Activated CD4-positive, alpha-beta T cell treated with anti-CD3 and anti-CD28 coated beads, Interleukin-2, amount 10 ng/mL, durations not matched to agents 24 days and 14 days (primary cell): Measurements from ENCODE around the gene TANK. TPM values are rescaled to one million over a fixed set of nuclear protein-coding genes. Genes with fewer than 3 reads are reported as not detected.
A peak's percentile ranks its signal among the peaks of the same experiment; 100 is the strongest.
"Not testable (repeated sequence)": the region's sequence is repeated elsewhere in the genome, so short reads cannot be mapped to it uniquely, and the experiment has no call there.

Experiments
- DNase-seq: peaks from one replicate; pipeline ENCODE4 v3.0.0; 2022
- H3K27ac Mint-ChIP-seq: one replicate; pipeline ENCODE4 v1.8.0; 2022; ENCODE audit warnings: mild to moderate bottlenecking, mixed read lengths
- H3K27me3 Mint-ChIP-seq: one replicate; pipeline ENCODE4 v1.8.0; 2022; ENCODE audit warnings: mixed read lengths
- H3K36me3 Mint-ChIP-seq: one replicate; pipeline ENCODE4 v1.8.0; 2022; ENCODE audit warnings: low read depth, mild to moderate bottlenecking, mixed read lengths
- H3K4me1 Mint-ChIP-seq: one replicate; pipeline ENCODE4 v1.8.0; 2021; ENCODE audit warnings: mixed read lengths
- H3K4me3 Mint-ChIP-seq: one replicate; pipeline ENCODE4 v1.8.0; 2022; ENCODE audit warnings: mild to moderate bottlenecking, moderate library complexity, mixed read lengths
- H3K9me3 Mint-ChIP-seq: one replicate; pipeline ENCODE4 v1.8.0; 2021; ENCODE audit warnings: mixed read lengths
- intact Hi-C: fragments of 100-400 bp; cut with micrococcal nuclease; formaldehyde crosslinking; loops from one replicate; pipeline ENCODE4 v1.15.1; 2023
- total RNA-seq: library from RNA; stranded (reverse); gene quantifications from 2 replicates; pipeline ENCODE4 v1.2.3, GENCODE V29; 2022

The TANK gene
- total RNA-seq, 1 donor from 2014 or later, result 91.2 TPM

DNA sequence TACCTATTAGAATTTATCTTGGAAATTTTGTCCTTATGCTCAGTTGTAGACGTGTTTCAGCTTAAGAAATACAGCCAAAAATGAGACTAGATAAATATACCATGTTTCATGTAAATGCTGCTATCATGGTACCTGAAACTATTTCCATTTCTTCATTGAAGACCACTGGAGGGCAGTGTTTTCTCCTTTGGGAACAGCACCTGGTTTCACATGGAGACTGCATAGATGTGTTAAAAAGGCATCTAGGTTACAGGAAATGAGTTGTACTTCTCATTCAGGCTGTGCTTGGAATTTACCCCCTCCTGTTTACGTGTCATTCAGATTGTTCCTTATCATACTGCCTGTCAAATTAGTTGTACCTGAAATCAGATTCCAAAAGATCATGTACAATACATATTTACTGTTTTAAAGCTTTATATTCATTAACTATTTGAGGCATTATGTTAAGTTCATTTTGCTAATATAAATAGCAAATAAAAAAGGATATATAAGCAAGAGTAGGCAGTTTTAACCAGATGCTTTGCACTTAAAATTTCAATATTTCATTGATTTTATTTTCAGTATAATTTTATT, 90.7 kb downstream of the TANK start:
- H3K27me3 Mint-ChIP-seq, result no peaks in the 10 kb centered on the region
- peak; percentile 70 for DNase-seq
- H3K27ac Mint-ChIP-seq, result no peak overlapping the region
- H3K9me3 Mint-ChIP-seq, result no peaks in the 10 kb centered on the region
- H3K36me3 Mint-ChIP-seq, result peaks cover 13% of the 10 kb centered on the region
- peaks cover 18% of the 10 kb centered on the region for H3K4me1 Mint-ChIP-seq
- H3K4me3 Mint-ChIP-seq, result no peak overlapping the region
- intact Hi-C loops, result no loop called here

DNA sequence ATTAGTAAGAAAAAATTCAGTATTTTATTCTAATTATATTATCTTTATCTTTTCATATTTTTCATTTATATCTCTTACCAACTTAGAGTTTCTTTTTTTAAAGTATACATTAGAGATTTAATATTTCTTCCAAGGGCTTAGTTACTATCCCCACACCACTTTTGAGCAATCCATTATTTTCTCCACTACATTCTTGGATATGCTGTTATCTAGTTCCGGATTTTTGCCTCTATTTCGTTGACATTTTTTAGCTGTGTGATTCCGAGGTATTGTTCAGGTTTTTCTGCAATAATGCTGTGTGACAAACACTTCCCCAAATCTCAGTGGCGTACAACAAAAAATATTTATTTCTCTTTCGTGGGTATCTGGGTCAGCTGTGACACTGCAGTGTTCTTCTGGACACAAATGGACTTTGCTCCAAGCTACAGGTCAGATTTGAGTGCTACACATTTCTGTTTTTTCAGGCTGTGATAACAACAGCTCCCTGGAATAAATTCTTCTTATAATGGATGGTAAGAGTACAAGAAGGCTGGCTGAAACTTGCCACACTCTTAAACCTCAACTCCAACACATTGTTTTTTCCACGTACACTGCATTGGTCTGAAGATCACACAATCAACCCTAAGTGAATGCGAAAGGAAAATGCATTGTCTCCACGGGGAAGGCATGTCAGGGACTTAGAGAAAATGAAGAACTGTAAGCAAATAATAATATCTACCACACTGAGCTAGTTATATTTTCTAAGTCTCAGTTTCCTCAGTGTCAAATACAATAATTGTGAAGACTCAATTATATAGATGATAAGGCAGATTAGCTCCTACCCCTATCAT, 97.1 kb downstream of the TANK start:
- intact Hi-C loops, result no loop called here
- Mint-ChIP-seq H3K4me1 (no peaks in the 10 kb centered on the region), H3K27ac (no peak overlapping the region), H3K4me3 (no peak overlapping the region), H3K9me3 (no peaks in the 10 kb centered on the region), H3K36me3 (no peaks in the 10 kb centered on the region), H3K27me3 (peaks cover 2% of the 10 kb centered on the region)
- DNase-seq, result no peak

DNA sequence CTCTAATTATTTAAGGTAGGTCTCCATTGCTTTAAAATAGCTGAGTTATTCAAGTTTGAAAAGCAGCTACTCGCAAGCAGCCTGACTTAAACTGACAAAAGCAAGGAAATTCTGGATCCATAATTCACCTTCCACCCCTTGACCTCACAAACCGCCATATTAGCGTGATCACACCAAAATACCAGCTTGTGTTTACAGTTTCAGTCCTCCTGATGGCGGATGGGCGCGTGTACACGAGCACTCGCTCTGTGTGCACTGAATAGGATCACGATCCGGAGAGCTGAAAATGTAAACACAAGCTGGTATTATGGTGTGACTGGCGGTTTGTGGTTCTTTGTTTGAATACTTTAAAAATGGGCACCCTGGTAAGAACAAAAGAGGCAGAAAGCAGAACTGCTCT, 105.6 kb downstream of the TANK start:
- no peaks in the 10 kb centered on the region for H3K9me3 Mint-ChIP-seq
- no peak overlapping the region for H3K27ac Mint-ChIP-seq
- H3K36me3 Mint-ChIP-seq, result no peaks in the 10 kb centered on the region
- no peak for DNase-seq
- intact Hi-C loops, result no loop called here
- H3K27me3 Mint-ChIP-seq, result peaks cover 27% of the 10 kb centered on the region
- H3K4me1 Mint-ChIP-seq, result no peaks in the 10 kb centered on the region
- H3K4me3 Mint-ChIP-seq, result no peak overlapping the region

DNA sequence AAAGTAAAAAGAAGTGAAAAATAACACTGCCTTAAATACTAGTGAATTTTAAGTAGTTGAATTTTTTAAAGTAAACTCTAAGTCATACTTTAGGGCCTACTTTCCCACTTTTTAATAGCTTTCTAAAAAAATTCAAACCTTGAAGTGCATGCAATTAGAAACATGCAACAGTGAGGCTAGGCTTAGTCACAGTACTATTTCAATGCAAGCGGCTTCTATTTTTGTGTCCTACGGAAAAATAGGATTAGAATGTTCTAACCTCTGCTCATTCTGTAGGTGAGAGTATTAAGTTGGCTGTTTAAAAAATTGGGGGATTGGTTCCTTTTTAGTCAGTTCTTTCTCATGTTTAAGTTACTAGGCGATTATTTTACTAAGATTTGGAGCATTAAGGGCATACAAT, 108.9 kb downstream of the TANK start:
- intact Hi-C loops, result no loop called here
- peaks cover 21% of the 10 kb centered on the region for H3K27me3 Mint-ChIP-seq
- H3K36me3 Mint-ChIP-seq, result no peaks in the 10 kb centered on the region
- no peak for DNase-seq
- H3K4me3 Mint-ChIP-seq, result no peak overlapping the region
- H3K9me3 Mint-ChIP-seq, result no peaks in the 10 kb centered on the region
- peaks cover 2% of the 10 kb centered on the region for H3K4me1 Mint-ChIP-seq
- no peak overlapping the region for H3K27ac Mint-ChIP-seq

GRCh38 chr2:161273038-161273760, 113.0 kb downstream of the TANK start:
- peaks cover 2% of the 10 kb centered on the region for H3K4me1 Mint-ChIP-seq
- peak; percentile 83 for DNase-seq
- H3K27me3 Mint-ChIP-seq, result peaks cover 17% of the 10 kb centered on the region
- no peaks in the 10 kb centered on the region for H3K9me3 Mint-ChIP-seq
- no peak overlapping the region for H3K27ac Mint-ChIP-seq
- intact Hi-C loops, result loop anchor here (1.0 to 10.0 kb wide), 4 partner anchors 35 to 672 kb away; no protein-coding TSS in a partner anchor
- no peaks in the 10 kb centered on the region for H3K36me3 Mint-ChIP-seq
- no peak overlapping the region for H3K4me3 Mint-ChIP-seq

- not testable (repeated sequence) for H3K9me3 Mint-ChIP-seq, H3K36me3 Mint-ChIP-seq, H3K27ac Mint-ChIP-seq, H3K4me1 Mint-ChIP-seq, H3K4me3 Mint-ChIP-seq
- peak; percentile 70 for DNase-seq
- intact Hi-C loops, result loop anchor here (10.0 kb wide), 2 partner anchors 284 to 666 kb away; no protein-coding TSS in a partner anchor
- H3K27me3 Mint-ChIP-seq, result peaks cover 11% of the 10 kb centered on the region
Observed at GRCh38 chr2:161278564-161279229, 118.5 kb downstream of the TANK start.

- peaks cover 15% of the 10 kb centered on the region for H3K27me3 Mint-ChIP-seq
- not testable (repeated sequence) for H3K9me3 Mint-ChIP-seq, DNase-seq, H3K4me3 Mint-ChIP-seq, H3K4me1 Mint-ChIP-seq, H3K27ac Mint-ChIP-seq, H3K36me3 Mint-ChIP-seq
- intact Hi-C loops, result loop anchor here (10.0 kb wide), 2 partner anchors 285 to 665 kb away; no protein-coding TSS in a partner anchor
Observed at GRCh38 chr2:161279230-161279815, 119.1 kb downstream of the TANK start.

DNA sequence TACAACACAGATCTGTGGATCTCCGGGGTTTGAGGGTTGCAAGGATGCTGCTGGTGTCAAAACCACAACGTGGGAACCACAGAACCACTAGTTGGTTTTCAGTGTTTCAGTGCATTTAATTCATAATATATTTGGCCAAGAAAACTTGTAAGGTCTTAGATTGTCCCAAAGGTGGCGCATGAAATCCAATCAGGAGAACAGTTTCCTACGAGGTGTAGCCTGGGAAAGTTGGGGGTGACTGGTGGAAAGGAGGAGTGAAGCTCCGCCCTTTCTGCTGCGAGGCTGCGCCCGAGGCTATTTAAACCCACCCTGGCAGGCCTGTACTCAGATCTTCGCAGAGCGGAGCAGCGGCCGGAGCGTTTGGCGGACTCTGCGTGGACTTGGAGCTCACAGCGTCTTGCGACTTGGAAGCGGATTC, 120.7 kb downstream of the TANK start:
- intact Hi-C loops, H3K27ac Mint-ChIP-seq, H3K9me3 Mint-ChIP-seq, H3K4me1 Mint-ChIP-seq, H3K36me3 Mint-ChIP-seq, H3K4me3 Mint-ChIP-seq: not testable (repeated sequence)
- H3K27me3 Mint-ChIP-seq, result peaks cover 25% of the 10 kb centered on the region
- peak; percentile 72 for DNase-seq

DNA sequence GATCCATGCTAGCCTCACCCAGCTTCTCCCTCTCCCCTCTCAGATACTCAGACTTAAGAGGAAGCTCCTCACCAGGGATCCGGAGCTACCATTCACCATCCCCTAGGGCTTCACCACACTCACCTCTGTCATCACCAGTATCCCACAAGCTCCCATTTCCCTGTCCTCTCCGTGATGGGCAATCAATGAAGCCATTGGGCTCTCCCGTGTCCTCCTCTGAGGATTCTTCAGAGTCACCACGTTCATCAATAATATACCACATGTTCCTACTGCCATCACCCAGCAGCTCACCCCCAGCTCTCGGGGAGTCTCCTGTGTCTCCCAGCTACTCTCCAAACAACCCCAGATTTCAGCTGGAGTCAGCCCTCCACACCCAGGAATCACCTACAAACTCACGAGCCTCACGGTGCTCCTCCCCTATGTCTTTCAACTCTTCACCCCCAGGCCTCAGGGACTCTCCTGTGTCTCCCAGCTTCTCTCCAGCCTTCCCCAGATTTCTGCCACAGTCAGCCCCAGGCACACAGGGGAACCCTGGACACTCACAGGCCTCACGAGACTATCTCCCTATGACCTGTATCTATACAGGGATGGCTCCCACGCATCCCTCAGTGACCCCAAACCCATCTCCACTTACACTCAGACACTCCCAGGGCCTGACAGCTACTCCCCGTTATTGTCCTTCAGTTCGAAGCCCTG, 121.5 kb downstream of the TANK start:
- H3K9me3 Mint-ChIP-seq, DNase-seq, H3K4me3 Mint-ChIP-seq, H3K27ac Mint-ChIP-seq, intact Hi-C loops, H3K36me3 Mint-ChIP-seq, H3K4me1 Mint-ChIP-seq: not testable (repeated sequence)
- H3K27me3 Mint-ChIP-seq, result peaks cover 27% of the 10 kb centered on the region

DNA sequence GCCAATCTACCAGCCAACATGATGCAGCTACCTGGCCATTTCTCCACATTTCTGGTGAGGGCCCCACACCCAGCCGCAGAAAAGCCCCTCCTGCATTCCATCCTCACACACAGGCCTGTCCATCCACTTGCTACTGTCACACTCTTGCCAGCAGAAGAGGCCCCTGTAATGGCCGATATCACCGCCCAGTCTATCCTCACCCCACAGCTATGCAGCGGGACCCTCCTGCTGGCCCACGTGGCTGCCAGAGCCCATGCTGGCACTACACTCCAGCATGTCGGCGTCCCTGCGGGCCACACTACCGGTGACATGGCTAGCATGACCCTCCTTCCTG, 122.0 kb downstream of the TANK start:
- intact Hi-C loops, H3K4me1 Mint-ChIP-seq, H3K9me3 Mint-ChIP-seq, H3K4me3 Mint-ChIP-seq, DNase-seq, H3K36me3 Mint-ChIP-seq, H3K27ac Mint-ChIP-seq: not testable (repeated sequence)
- H3K27me3 Mint-ChIP-seq, result peaks cover 32% of the 10 kb centered on the region

- no peak for DNase-seq
- peaks cover 46% of the 10 kb centered on the region for H3K27me3 Mint-ChIP-seq
- peaks cover 6% of the 10 kb centered on the region for H3K9me3 Mint-ChIP-seq
- no peaks in the 10 kb centered on the region for H3K4me1 Mint-ChIP-seq
- no peak overlapping the region for H3K27ac Mint-ChIP-seq
- no peak overlapping the region for H3K4me3 Mint-ChIP-seq
- no peaks in the 10 kb centered on the region for H3K36me3 Mint-ChIP-seq
- intact Hi-C loops, result no loop called here
Observed at GRCh38 chr2:161283926-161284325, 123.7 kb downstream of the TANK start.
